ENCODE measurements around the gene S100A8.

DNA sequence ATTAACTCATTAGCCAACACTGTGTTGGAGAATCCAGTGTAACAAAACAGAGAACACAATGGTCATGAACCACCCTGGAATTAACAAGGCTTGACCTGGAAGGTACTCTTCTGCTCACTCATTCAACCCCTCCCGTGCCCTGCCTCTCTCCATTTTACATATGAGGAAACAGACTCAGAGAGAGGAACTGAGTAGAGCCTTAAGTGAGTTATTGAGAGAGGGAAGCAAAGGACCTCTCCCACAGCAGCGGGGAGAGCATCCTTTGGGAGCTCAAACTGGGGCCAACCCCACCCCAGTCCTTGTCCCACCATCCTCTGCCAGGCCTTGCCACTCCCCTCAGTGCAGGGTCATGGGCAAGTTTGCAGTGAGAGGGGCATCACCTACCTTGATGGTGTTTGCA is 16.8 kb downstream of the S100A8 start:
- TF ChIP-seq CTCF (IDR thresholded peaks at IDR 0.05; ENCODE audit: insufficient read depth, low read length, poor library complexity, severe bottlenecking), result no peak
- no peak for TF ChIP-seq EZH2phosphoT487 (conservative IDR thresholded peaks at IDR 0.05; ENCODE audit: low read length)
